ENCODE results near the gene LAS1L.
"Not testable (repeated sequence)": the region's sequence is repeated elsewhere in the genome, so short reads cannot be mapped to it uniquely, and the experiment has no call there.

Gene LAS1L

GRCh38 chrX:65516756-65517155 lies 17.8 kb downstream of the LAS1L start:
- no peak for DNase-seq

GRCh38 chrX:65513610-65514009 lies 21.0 kb downstream of the LAS1L start:
- DNase-seq, result no peak

GRCh38 chrX:65509400-65509799 lies 25.2 kb downstream of the LAS1L start:
- no peak for DNase-seq

- DNase-seq, result no peak
Observed at GRCh38 chrX:65508851-65509250, 25.7 kb downstream of the LAS1L start.

- no peak for DNase-seq
Observed at GRCh38 chrX:65502618-65503017, 32.0 kb downstream of the LAS1L start.

- DNase-seq, result no peak
Observed at GRCh38 chrX:65493431-65493830, 41.2 kb downstream of the LAS1L start.

- DNase-seq, result no peak
Observed at GRCh38 chrX:65491620-65492019, 43.0 kb downstream of the LAS1L start.

GRCh38 chrX:65488495-65488894 lies 46.1 kb downstream of the LAS1L start:
- DNase-seq, result no peak

- DNase-seq, result no peak
Observed at GRCh38 chrX:65480960-65481359, 53.6 kb downstream of the LAS1L start.

- DNase-seq, result not testable (repeated sequence)
Observed at GRCh38 chrX:65479102-65479501, 55.5 kb downstream of the LAS1L start.

- DNase-seq, result no peak
Observed at GRCh38 chrX:65476564-65476963, 58.0 kb downstream of the LAS1L start.

GRCh38 chrX:65463550-65463949 lies 71.0 kb downstream of the LAS1L start:
- no peak for DNase-seq
